ENCODE measurements around the gene MOGAT1. TPM values are rescaled to one million over a fixed set of nuclear protein-coding genes. Genes with fewer than 3 reads are reported as not detected.

MOGAT1 gene
- total and polyA plus RNA-seq, 7 donors: not detected

GRCh38 chr2:222724208-222724607 lies 52.8 kb downstream of the MOGAT1 start:
- H3K36me3 ChIP-seq (ENCODE audit: insufficient read depth in 1 of 2, low read depth in 1 of 2): no peaks in the 10 kb centered on the region
- H3K9me3 ChIP-seq: no peaks in the 10 kb centered on the region
- no peak overlapping the region for H3K4me3 ChIP-seq
- H3K4me1 ChIP-seq: no peaks in the 10 kb centered on the region
- intact Hi-C loops (cut with DNase I): no loop called here
- no peaks in the 10 kb centered on the region for H3K27me3 ChIP-seq (ENCODE audit: insufficient read depth in 3 of 3, low read length in 2 of 3)
- H3K27ac ChIP-seq: no peak overlapping the region
- DNase-seq: no peak
- TF ChIP-seq, protein P1, sequence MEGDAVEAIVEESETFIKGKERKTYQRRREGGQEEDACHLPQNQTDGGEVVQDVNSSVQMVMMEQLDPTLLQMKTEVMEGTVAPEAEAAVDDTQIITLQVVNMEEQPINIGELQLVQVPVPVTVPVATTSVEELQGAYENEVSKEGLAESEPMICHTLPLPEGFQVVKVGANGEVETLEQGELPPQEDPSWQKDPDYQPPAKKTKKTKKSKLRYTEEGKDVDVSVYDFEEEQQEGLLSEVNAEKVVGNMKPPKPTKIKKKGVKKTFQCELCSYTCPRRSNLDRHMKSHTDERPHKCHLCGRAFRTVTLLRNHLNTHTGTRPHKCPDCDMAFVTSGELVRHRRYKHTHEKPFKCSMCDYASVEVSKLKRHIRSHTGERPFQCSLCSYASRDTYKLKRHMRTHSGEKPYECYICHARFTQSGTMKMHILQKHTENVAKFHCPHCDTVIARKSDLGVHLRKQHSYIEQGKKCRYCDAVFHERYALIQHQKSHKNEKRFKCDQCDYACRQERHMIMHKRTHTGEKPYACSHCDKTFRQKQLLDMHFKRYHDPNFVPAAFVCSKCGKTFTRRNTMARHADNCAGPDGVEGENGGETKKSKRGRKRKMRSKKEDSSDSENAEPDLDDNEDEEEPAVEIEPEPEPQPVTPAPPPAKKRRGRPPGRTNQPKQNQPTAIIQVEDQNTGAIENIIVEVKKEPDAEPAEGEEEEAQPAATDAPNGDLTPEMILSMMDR (IDR thresholded peaks at IDR 0.05): no peak
- ATAC-seq: no peak

DNA sequence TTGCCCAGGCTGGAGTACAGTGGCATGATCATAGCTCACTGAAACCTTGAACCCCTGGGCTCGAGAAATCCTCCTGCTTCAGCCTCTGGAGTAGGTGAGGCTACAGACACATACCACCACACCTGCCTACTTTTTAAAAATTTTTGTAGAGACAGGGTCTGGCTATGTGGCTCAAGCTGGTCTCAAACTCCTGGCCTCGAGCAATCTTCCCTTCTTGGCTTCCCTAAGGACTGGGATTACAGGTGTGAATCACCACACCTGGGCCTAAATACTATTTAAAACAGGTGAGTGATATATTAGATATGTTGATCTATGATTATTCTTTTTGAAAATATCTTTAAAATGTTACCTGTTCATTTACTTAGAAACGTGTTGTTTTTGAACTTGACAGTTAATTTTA lies 57.2 kb downstream of the MOGAT1 start:
- intact Hi-C loops (cut with DNase I): no loop called here
- no peak overlapping the region for H3K27ac ChIP-seq
- H3K9me3 ChIP-seq: no peaks in the 10 kb centered on the region
- peaks cover 16% of the 10 kb centered on the region for H3K4me1 ChIP-seq
- TF ChIP-seq, protein P1 (IDR thresholded peaks at IDR 0.05): no peak
- no peak overlapping the region for H3K4me3 ChIP-seq
- H3K36me3 ChIP-seq (ENCODE audit: insufficient read depth in 1 of 2, low read depth in 1 of 2): no peaks in the 10 kb centered on the region
- no peak for DNase-seq
- no peak for ATAC-seq
- WGBS, 3 donors: 94 to 97% (median 96%) methylated on average over 3 of the region's 3 CpGs
- H3K27me3 ChIP-seq (ENCODE audit: insufficient read depth in 3 of 3, low read length in 2 of 3): no peaks in the 10 kb centered on the region

GRCh38 chr2:222730366-222730999 lies 59.0 kb downstream of the MOGAT1 start:
- WGBS, 3 donors: 71 to 82% (median 77%) methylated on average over 5 of the region's 5 CpGs
- peaks cover 30% of the 10 kb centered on the region for H3K4me1 ChIP-seq
- H3K27ac ChIP-seq: no peak overlapping the region
- DNase-seq (no peak), ATAC-seq (peak in 1 of 4 donors; percentile 44)
- intact Hi-C loops (cut with DNase I): no loop called here
- no peaks in the 10 kb centered on the region for H3K36me3 ChIP-seq (ENCODE audit: insufficient read depth in 1 of 2, low read depth in 1 of 2)
- no peaks in the 10 kb centered on the region for H3K9me3 ChIP-seq
- H3K4me3 ChIP-seq: no peak overlapping the region
- no peaks in the 10 kb centered on the region for H3K27me3 ChIP-seq (ENCODE audit: insufficient read depth in 3 of 3, low read length in 2 of 3)
- TF ChIP-seq, protein P1 (IDR thresholded peaks at IDR 0.05): no peak

- Histone ChIP-seq H3K27me3 (ENCODE audit: insufficient read depth in 3 of 3, low read length in 2 of 3) (no peaks in the 10 kb centered on the region), H3K27ac (peak overlapping the region; percentile 59), H3K36me3 (ENCODE audit: insufficient read depth in 1 of 2, low read depth in 1 of 2) (no peaks in the 10 kb centered on the region), H3K4me1 (peaks cover 37% of the 10 kb centered on the region), H3K9me3 (no peaks in the 10 kb centered on the region), H3K4me3 (no peak overlapping the region)
- DNase-seq (no peak), ATAC-seq (peak in 3 of 4 donors; percentile 24 to 72 (median 30))
- WGBS, 3 donors: 28 to 71% (median 39%) methylated on average over 2 of the region's 2 CpGs
- TF ChIP-seq, protein P1 (IDR thresholded peaks at IDR 0.05): no peak
- intact Hi-C loops (cut with DNase I): no loop called here
These were observed 59.8 kb downstream of the MOGAT1 start for GRCh38 chr2:222731201-222731621.

Data from psoas muscle (tissue), 8 donors.